GM23338 (cell line): ENCODE results near the gene GRAMD1C. TPM values are rescaled to one million over a fixed set of nuclear protein-coding genes. Genes with fewer than 3 reads are reported as not detected.

ENCODE experiments used
- ATAC-seq: fragments of 200-7000 bp; cut with Tn5 transposase; 3 replicates; pipeline ENCODE4 v1.9.1; 2020
- DNase-seq: peaks from one replicate; pipeline ENCODE4 v3.0.0-alpha.2; 2015; ENCODE audit warnings: low spot score
- H2AFZ ChIP-seq: fragments of 200-600 bp; sonication (generic); 2 replicates; pipeline ENCODE4 v1.8.0; 2016; ENCODE audit warnings: antibody characterized with exemption, mild to moderate bottlenecking, moderate library complexity
- H3F3A ChIP-seq: fragments of 200-600 bp; sonication (generic); replicated peaks from 2 replicates; pipeline ENCODE4 v1.8.0; 2017; ENCODE audit warnings: antibody characterized with exemption, mixed run types, low read depth
- H3K27ac ChIP-seq: fragments of 200-600 bp; sonication (generic); 2 replicates; pipeline ENCODE4 v1.6.1; 2016; ENCODE audit warnings: low read depth
- H3K27me3 ChIP-seq: fragments of 200-600 bp; sonication (generic); 2 replicates; pipeline ENCODE4 v1.8.0; 2016; ENCODE audit warnings: mild to moderate bottlenecking, mixed run types, moderate library complexity; ENCODE audit not compliant: insufficient read depth
- H3K36me3 ChIP-seq: fragments of 200-600 bp; sonication (generic); 2 replicates; pipeline ENCODE4 v1.8.0; 2016; ENCODE audit warnings: mild to moderate bottlenecking; ENCODE audit not compliant: insufficient read depth
- H3K4me1 ChIP-seq: fragments of 200-600 bp; sonication (generic); 2 replicates; pipeline ENCODE4 v1.8.0; 2016; ENCODE audit warnings: mild to moderate bottlenecking, moderate library complexity; ENCODE audit not compliant: insufficient read depth
- H3K4me2 ChIP-seq: fragments of 200-600 bp; sonication (generic); 2 replicates; pipeline ENCODE4 v1.7.1; 2017; ENCODE audit warnings: mixed run types
- H3K4me3 ChIP-seq: fragments of 200-600 bp; sonication (generic); 2 replicates; pipeline ENCODE4 v1.6.1; 2016; ENCODE audit warnings: mixed run types
- H3K79me2 ChIP-seq: fragments of 200-600 bp; sonication (generic); replicated peaks from 2 replicates; pipeline ENCODE4 v1.8.0; 2017; ENCODE audit warnings: mild to moderate bottlenecking; ENCODE audit not compliant: insufficient read depth
- H3K9me2 ChIP-seq: fragments of 200-600 bp; sonication (generic); 2 replicates; pipeline ENCODE4 v1.8.0; 2017; ENCODE audit not compliant: insufficient read depth
- H4K20me1 ChIP-seq: fragments of 200-600 bp; sonication (generic); replicated peaks from 2 replicates; pipeline ENCODE4 v1.8.0; 2017; ENCODE audit warnings: mild to moderate bottlenecking; ENCODE audit not compliant: insufficient read depth
- H3K27ac Mint-ChIP-seq: 2 replicates; pipeline ENCODE4 v1.8.0; 2020; ENCODE audit warnings: inconsistent platforms, mild to moderate bottlenecking, moderate library complexity, mixed read lengths
- H3K27me3 Mint-ChIP-seq: 3 replicates; pipeline ENCODE4 v1.8.0; 2022; ENCODE audit warnings: low read depth, mild to moderate bottlenecking, moderate library complexity, mixed read lengths, inconsistent platforms; ENCODE audit not compliant: insufficient read depth, poor library complexity
- H3K36me3 Mint-ChIP-seq: 3 replicates; pipeline ENCODE4 v1.8.0; 2021; ENCODE audit warnings: low read depth, mild to moderate bottlenecking, inconsistent platforms, moderate library complexity, mixed read lengths
- H3K4me1 Mint-ChIP-seq: 3 replicates; pipeline ENCODE4 v1.8.0; 2020; ENCODE audit warnings: mild to moderate bottlenecking, inconsistent platforms, mixed read lengths
- H3K4me3 Mint-ChIP-seq: 3 replicates; pipeline ENCODE4 v1.8.0; 2021; ENCODE audit warnings: moderate library complexity, mild to moderate bottlenecking, inconsistent platforms, mixed read lengths
- H3K9me3 Mint-ChIP-seq: 3 replicates; pipeline ENCODE4 v1.8.0; 2020; ENCODE audit warnings: moderate library complexity, mild to moderate bottlenecking, inconsistent platforms, mixed read lengths
- CREB1 ChIP-seq: fragments of 250-450 bp; sonication (Bioruptor Pico); IDR thresholded peaks from 2 replicates; pipeline ENCODE4 v1.5.0; 2020; ENCODE audit warnings: low read depth, mild to moderate bottlenecking, moderate library complexity
- EZH2phosphoT487 ChIP-seq: fragments of 200-600 bp; sonication (generic); IDR thresholded peaks from one replicate; pipeline ENCODE4 v1.8.1; 2018; ENCODE audit warnings: antibody characterized with exemption; ENCODE audit not compliant: unreplicated experiment
- STAT1 ChIP-seq: IDR thresholded peaks from one replicate; pipeline ENCODE4 v1.6.1; 2016; ENCODE audit warnings: antibody characterized with exemption; ENCODE audit not compliant: unreplicated experiment
- polyA plus RNA-seq: library from polyadenylated mRNA; unstranded; fragments of >200 nt; fragmentation: Nextera tagmentation; extraction: Ambion mirVana; gene quantifications from 2 replicates; pipeline ENCODE4 v1.2.1, GENCODE V29; 2016
- total RNA-seq: library from RNA; depleted of rRNA; stranded (reverse); fragments of >200 nt; shearing (Covaris generic); gene quantifications from 2 replicates; pipeline ENCODE4 v1.2.3, GENCODE V29; 2014
- TF ChIP-seq, protein P1 (sequence below): IDR thresholded peaks from one replicate; pipeline ENCODE4 v1.6.1; 2018; ENCODE audit warnings: antibody characterized with exemption; ENCODE audit not compliant: unreplicated experiment

Gene GRAMD1C
- total and polyA plus RNA-seq, 2 experiments from 2014 or later, result 3.3 to 3.6 TPM

DNA sequence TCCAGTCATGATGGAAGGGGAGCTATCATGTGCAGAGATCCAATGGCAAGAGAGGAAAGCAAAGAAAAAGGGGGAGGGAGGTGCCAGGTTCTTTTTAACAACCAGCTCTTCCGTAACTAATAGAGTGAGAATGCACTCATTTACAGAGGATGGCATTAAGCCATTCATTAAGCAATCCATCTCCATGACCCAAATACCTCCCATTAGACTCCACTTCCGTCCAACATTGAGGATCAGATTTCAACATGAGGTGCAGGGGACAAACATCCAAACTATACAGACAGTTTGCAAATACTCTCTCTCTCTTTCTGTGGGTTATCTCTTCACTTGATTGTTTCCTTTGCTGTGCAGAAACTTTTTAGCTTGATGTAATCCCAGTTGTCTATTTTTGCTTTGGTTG lies 130.4 kb downstream of the GRAMD1C start:
- DNase-seq, result peak; percentile 12
- no peak overlapping the region for H3K4me3 Mint-ChIP-seq
- Histone ChIP-seq H3F3A (no peaks in the 10 kb centered on the region), H3K4me3 (no peak overlapping the region), H3K27ac (no peak overlapping the region), H4K20me1 (no peaks in the 10 kb centered on the region), H3K4me2 (no peak overlapping the region), H3K4me1 (no peaks in the 10 kb centered on the region), H3K79me2 (no peaks in the 10 kb centered on the region), H3K27me3 (no peaks in the 10 kb centered on the region), H3K9me2 (no peaks in the 10 kb centered on the region), H3K36me3 (0 out of 2 replicates have a peak, but pooled peaks cover 9% of the 10 kb centered on the region), H2AFZ (no peak overlapping the region)
- no peak overlapping the region for H3K27ac Mint-ChIP-seq
- no peak for TF ChIP-seq CREB1 (CRISPR knock-in tag)
- TF ChIP-seq EZH2phosphoT487, result no peak
- TF ChIP-seq, protein P1, sequence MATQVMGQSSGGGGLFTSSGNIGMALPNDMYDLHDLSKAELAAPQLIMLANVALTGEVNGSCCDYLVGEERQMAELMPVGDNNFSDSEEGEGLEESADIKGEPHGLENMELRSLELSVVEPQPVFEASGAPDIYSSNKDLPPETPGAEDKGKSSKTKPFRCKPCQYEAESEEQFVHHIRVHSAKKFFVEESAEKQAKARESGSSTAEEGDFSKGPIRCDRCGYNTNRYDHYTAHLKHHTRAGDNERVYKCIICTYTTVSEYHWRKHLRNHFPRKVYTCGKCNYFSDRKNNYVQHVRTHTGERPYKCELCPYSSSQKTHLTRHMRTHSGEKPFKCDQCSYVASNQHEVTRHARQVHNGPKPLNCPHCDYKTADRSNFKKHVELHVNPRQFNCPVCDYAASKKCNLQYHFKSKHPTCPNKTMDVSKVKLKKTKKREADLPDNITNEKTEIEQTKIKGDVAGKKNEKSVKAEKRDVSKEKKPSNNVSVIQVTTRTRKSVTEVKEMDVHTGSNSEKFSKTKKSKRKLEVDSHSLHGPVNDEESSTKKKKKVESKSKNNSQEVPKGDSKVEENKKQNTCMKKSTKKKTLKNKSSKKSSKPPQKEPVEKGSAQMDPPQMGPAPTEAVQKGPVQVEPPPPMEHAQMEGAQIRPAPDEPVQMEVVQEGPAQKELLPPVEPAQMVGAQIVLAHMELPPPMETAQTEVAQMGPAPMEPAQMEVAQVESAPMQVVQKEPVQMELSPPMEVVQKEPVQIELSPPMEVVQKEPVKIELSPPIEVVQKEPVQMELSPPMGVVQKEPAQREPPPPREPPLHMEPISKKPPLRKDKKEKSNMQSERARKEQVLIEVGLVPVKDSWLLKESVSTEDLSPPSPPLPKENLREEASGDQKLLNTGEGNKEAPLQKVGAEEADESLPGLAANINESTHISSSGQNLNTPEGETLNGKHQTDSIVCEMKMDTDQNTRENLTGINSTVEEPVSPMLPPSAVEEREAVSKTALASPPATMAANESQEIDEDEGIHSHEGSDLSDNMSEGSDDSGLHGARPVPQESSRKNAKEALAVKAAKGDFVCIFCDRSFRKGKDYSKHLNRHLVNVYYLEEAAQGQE, result no peak
- peaks cover 12% of the 10 kb centered on the region for H3K36me3 Mint-ChIP-seq
- H3K9me3 Mint-ChIP-seq, result peaks cover 22% of the 10 kb centered on the region
- no peak for ATAC-seq
- no peaks in the 10 kb centered on the region; the same call in 1 of the 3 replicates for H3K4me1 Mint-ChIP-seq
- peaks cover 1% of the 10 kb centered on the region for H3K27me3 Mint-ChIP-seq

DNA sequence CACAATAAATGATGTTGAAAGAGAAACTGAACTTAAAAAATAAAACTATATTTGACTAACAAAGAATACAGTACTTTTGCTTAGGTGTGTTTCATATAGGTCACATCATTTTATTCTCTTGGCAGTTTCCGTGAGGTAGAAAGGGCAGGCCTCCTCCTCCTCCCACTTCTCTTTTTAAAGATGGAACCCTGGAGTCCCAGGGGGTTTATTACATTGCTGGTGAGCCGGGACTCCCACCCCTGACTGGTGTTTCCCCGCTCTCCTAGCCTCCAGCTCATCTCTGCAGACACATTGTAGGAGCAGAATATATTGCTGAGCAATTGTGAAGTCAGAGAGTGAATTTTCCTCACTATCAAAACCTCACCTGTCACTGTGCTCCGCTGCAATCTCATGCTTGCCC lies 139.2 kb downstream of the GRAMD1C start:
- H3F3A ChIP-seq, result no peaks in the 10 kb centered on the region
- no peak overlapping the region for H2AFZ ChIP-seq
- H3K27ac ChIP-seq, result no peak overlapping the region
- H3K9me3 Mint-ChIP-seq, result peaks cover 21% of the 10 kb centered on the region
- H3K9me2 ChIP-seq, result peaks cover 3% of the 10 kb centered on the region; the same call in 1 of the 2 replicates
- no peaks in the 10 kb centered on the region for H3K4me1 Mint-ChIP-seq
- H3K4me1 ChIP-seq, result no peaks in the 10 kb centered on the region
- H3K27ac Mint-ChIP-seq, result no peak overlapping the region
- peaks cover 11% of the 10 kb centered on the region; the same call in 1 of the 2 replicates for H3K36me3 ChIP-seq
- H4K20me1 ChIP-seq, result no peaks in the 10 kb centered on the region
- H3K4me3 Mint-ChIP-seq, result no peak overlapping the region
- peaks cover 1% of the 10 kb centered on the region for H3K27me3 Mint-ChIP-seq
- TF ChIP-seq CREB1 (CRISPR knock-in tag), result no peak
- TF ChIP-seq EZH2phosphoT487, result no peak
- TF ChIP-seq, protein P1, result no peak
- no peak for TF ChIP-seq STAT1
- no peaks in the 10 kb centered on the region for H3K79me2 ChIP-seq
- H3K27me3 ChIP-seq, result no peaks in the 10 kb centered on the region
- H3K4me2 ChIP-seq, result no peak overlapping the region
- H3K4me3 ChIP-seq, result no peak overlapping the region
- no peak for DNase-seq
- peaks cover 20% of the 10 kb centered on the region for H3K36me3 Mint-ChIP-seq
- no peak for ATAC-seq
